Peyer's patch (tissue), 4 donors: ENCODE results near the gene LMF1.

Source experiments
- POLR2A ChIP-seq, 2 donors: fragments of 450-650 bp; IDR thresholded peaks; one replicate each; pipeline ENCODE4 v1.5.1; 2017; ENCODE audit warnings: antibody characterized with exemption in 2 of 2, mild to moderate bottlenecking in 2 of 2, moderate library complexity in 2 of 2
- TF ChIP-seq, protein P1 (sequence below), 6 experiments: fragments of 450-650 bp in 4 of 6; fragments of 200-600 bp in 2 of 6; sonication (generic) in 1 of 6; IDR thresholded peaks; one replicate each; pipeline ENCODE4 v1.5.1; 2017 to 2019; ENCODE audit warnings: antibody characterized with exemption in 6 of 6, mild to moderate bottlenecking in 3 of 6, moderate library complexity in 1 of 6

- TF ChIP-seq, protein P1, sequence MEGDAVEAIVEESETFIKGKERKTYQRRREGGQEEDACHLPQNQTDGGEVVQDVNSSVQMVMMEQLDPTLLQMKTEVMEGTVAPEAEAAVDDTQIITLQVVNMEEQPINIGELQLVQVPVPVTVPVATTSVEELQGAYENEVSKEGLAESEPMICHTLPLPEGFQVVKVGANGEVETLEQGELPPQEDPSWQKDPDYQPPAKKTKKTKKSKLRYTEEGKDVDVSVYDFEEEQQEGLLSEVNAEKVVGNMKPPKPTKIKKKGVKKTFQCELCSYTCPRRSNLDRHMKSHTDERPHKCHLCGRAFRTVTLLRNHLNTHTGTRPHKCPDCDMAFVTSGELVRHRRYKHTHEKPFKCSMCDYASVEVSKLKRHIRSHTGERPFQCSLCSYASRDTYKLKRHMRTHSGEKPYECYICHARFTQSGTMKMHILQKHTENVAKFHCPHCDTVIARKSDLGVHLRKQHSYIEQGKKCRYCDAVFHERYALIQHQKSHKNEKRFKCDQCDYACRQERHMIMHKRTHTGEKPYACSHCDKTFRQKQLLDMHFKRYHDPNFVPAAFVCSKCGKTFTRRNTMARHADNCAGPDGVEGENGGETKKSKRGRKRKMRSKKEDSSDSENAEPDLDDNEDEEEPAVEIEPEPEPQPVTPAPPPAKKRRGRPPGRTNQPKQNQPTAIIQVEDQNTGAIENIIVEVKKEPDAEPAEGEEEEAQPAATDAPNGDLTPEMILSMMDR (IDR thresholded peaks at IDR 0.05): no peak
- no peak for TF ChIP-seq POLR2A (IDR thresholded peaks at IDR 0.05)
These were observed 47.8 kb upstream of the LMF1 start for GRCh38 chr16:1018447-1019198.
